WTC11 (cell line): Measurements from ENCODE around the gene TPM4.

Experiments
- CREM ChIP-seq: sonication (generic); formaldehyde crosslinking; IDR thresholded peaks from 2 replicates; pipeline ENCODE4 v1.8.1; 2022; ENCODE audit warnings: mild to moderate bottlenecking, missing genetic modification reagents, moderate library complexity
- CTCF ChIP-seq: fragments of 200-600 bp; IDR thresholded peaks from 2 replicates; pipeline ENCODE4 v1.8.0; 2022; ENCODE audit warnings: antibody characterized with exemption
- SP1 ChIP-seq: sonication (generic); formaldehyde crosslinking; conservative IDR thresholded peaks from 2 replicates; pipeline ENCODE4 v1.8.1; 2022; ENCODE audit warnings: missing genetic modification reagents
- ZNF416 ChIP-seq: fragments of 250-450 bp; sonication (Bioruptor Pico); IDR thresholded peaks from 2 replicates; pipeline ENCODE4 v1.9.0; 2021; ENCODE audit warnings: mild to moderate bottlenecking, inconsistent platforms

- no peak for TF ChIP-seq CREM (CRISPR knock-in tag)
- no peak for TF ChIP-seq ZNF416
- no peak for TF ChIP-seq CTCF
- no peak for TF ChIP-seq SP1 (CRISPR knock-in tag)
Measured at GRCh38 chr19:16144216-16144581, 67.9 kb downstream of the TPM4 start.
